K562 (cell line): ENCODE measurements around the gene ASMTL. TPM values are rescaled to one million over a fixed set of nuclear protein-coding genes. Genes with fewer than 3 reads are reported as not detected.

Experiments used
- ATF7 ChIP-seq: fragments of 450-650 bp; IDR thresholded peaks from 2 replicates; pipeline ENCODE4 v1.7.1; 2014; ENCODE audit warnings: mild to moderate bottlenecking, moderate library complexity
- CEBPB ChIP-seq: fragments of 450-650 bp; IDR thresholded peaks from 2 replicates; pipeline ENCODE4 v1.6.1; 2016; ENCODE audit warnings: missing genetic modification characterization, missing compliant biosample characterization
- DNMT1 ChIP-seq: fragments of 450-650 bp; IDR thresholded peaks from 2 replicates; pipeline ENCODE4 v1.6.1; 2016; ENCODE audit warnings: antibody characterized with exemption, mild to moderate bottlenecking
- E2F5 ChIP-seq: sonication (generic); formaldehyde crosslinking; IDR thresholded peaks from 2 replicates; pipeline ENCODE4 v1.8.0; 2022; ENCODE audit warnings: mild to moderate bottlenecking, missing genetic modification reagents
- HCFC1 ChIP-seq: IDR thresholded peaks from 2 replicates; pipeline ENCODE4 v1.6.1; 2012; ENCODE audit warnings: low read depth, low read length, improper control_type of control experiment
- POLR2B ChIP-seq: fragments of 450-650 bp; IDR thresholded peaks from 2 replicates; pipeline ENCODE4 v1.6.1; 2018; ENCODE audit warnings: low read depth; ENCODE audit not compliant: partially characterized antibody
- SAFB2 ChIP-seq: fragments of 200-400 bp; formaldehyde crosslinking; IDR thresholded peaks from 2 replicates; pipeline ENCODE4 v1.6.1; 2018; ENCODE audit warnings: borderline replicate concordance, low read length, low read depth, moderate library complexity; ENCODE audit not compliant: severe bottlenecking
- SMAD3 ChIP-seq: fragments of 450-650 bp; formaldehyde crosslinking; conservative IDR thresholded peaks from 2 replicates; pipeline ENCODE4 v1.4.0; 2020; ENCODE audit warnings: mild to moderate bottlenecking
- TEAD2 ChIP-seq: fragments of 450-650 bp; IDR thresholded peaks from 2 replicates; pipeline ENCODE4 v1.6.1; 2016; ENCODE audit warnings: missing genetic modification characterization, control low read depth, missing compliant biosample characterization
- ZBED1 ChIP-seq: IDR thresholded peaks from 2 replicates; pipeline ENCODE4 v1.6.1; 2014
- ZC3H4 ChIP-seq: sonication (generic); formaldehyde crosslinking; IDR thresholded peaks from 2 replicates; pipeline ENCODE4 v1.9.0; 2021; ENCODE audit warnings: missing genetic modification reagents, borderline replicate concordance
- ZNF165 ChIP-seq: fragments of 250-450 bp; sonication (Bioruptor Pico); IDR thresholded peaks from 2 replicates; pipeline ENCODE4 v1.4.0; 2020; ENCODE audit warnings: borderline replicate concordance
- ZNF3 ChIP-seq: fragments of 250-450 bp; sonication (Bioruptor Pico); IDR thresholded peaks from 2 replicates; pipeline ENCODE4 v1.5.0; 2021; ENCODE audit warnings: mild to moderate bottlenecking, moderate library complexity
- ZNF347 ChIP-seq: fragments of 450-650 bp; formaldehyde crosslinking; IDR thresholded peaks from 2 replicates; pipeline ENCODE4 v1.4.0; 2020; ENCODE audit warnings: low read depth, mild to moderate bottlenecking, moderate library complexity
- ZNF668 ChIP-seq: fragments of 250-450 bp; sonication (Bioruptor Pico); IDR thresholded peaks from 2 replicates; pipeline ENCODE4 v1.8.0; 2022; ENCODE audit warnings: mild to moderate bottlenecking, inconsistent platforms
- ZNF699 ChIP-seq: fragments of 250-450 bp; sonication (Bioruptor Pico); IDR thresholded peaks from 2 replicates; pipeline ENCODE4 v1.8.0; 2021; ENCODE audit warnings: mild to moderate bottlenecking, moderate library complexity; ENCODE audit not compliant: insufficient replicate concordance
- polyA plus RNA-seq, 8 experiments: library from polyadenylated mRNA; depleted of rRNA in 4 of 8; stranded (reverse) in 5 of 8; unstranded in 3 of 8; fragments of >200 nt; fragmentation: Nextera tagmentation in 2 of 8; fragmentation: Illumina TruSeq in 1 of 8; extraction: Ambion mirVana in 2 of 8; extraction: Trizol in 1 of 8; gene quantifications; 2 replicates each; pipeline versions ENCODE4 v1.2.1 to v1.2.3, GENCODE V29; 2011 to 2014; ENCODE audit warnings: inconsistent platforms in 1 of 8, missing spikeins in 1 of 8
- total RNA-seq, 7 experiments: library from RNA; depleted of rRNA in 6 of 7; stranded (reverse); fragments of >200 nt in 6 of 7; fragmentation: Illumina TruSeq in 2 of 7; extraction: Trizol in 2 of 7; gene quantifications; 2 replicates each; pipeline versions ENCODE4 v1.2.1 to v1.2.3, GENCODE V29; 2011 to 2021; ENCODE audit warnings: low replicate concordance in 1 of 7
- TF ChIP-seq, protein P1 (sequence below): fragments of 250-450 bp; sonication (Bioruptor Pico); IDR thresholded peaks from 2 replicates; pipeline ENCODE4 v1.5.0; 2022; ENCODE audit warnings: mild to moderate bottlenecking
- TF ChIP-seq, protein P2 (sequence below): fragments of 250-450 bp; sonication (Bioruptor Pico); IDR thresholded peaks from 2 replicates; pipeline ENCODE4 v1.8.0; 2022; ENCODE audit warnings: inconsistent platforms
- TF ChIP-seq, protein P3 (sequence below): sonication (generic); formaldehyde crosslinking; IDR thresholded peaks from 2 replicates; pipeline ENCODE4 v1.8.1; 2022; ENCODE audit warnings: missing genetic modification reagents

ASMTL gene
- total and polyA plus RNA-seq, 9 of the 15 experiments (the other 6 are each of a cell fraction or from before 2014, with no cell fraction given) = 0.56 to 20.6 (median 7.6) TPM

DNA sequence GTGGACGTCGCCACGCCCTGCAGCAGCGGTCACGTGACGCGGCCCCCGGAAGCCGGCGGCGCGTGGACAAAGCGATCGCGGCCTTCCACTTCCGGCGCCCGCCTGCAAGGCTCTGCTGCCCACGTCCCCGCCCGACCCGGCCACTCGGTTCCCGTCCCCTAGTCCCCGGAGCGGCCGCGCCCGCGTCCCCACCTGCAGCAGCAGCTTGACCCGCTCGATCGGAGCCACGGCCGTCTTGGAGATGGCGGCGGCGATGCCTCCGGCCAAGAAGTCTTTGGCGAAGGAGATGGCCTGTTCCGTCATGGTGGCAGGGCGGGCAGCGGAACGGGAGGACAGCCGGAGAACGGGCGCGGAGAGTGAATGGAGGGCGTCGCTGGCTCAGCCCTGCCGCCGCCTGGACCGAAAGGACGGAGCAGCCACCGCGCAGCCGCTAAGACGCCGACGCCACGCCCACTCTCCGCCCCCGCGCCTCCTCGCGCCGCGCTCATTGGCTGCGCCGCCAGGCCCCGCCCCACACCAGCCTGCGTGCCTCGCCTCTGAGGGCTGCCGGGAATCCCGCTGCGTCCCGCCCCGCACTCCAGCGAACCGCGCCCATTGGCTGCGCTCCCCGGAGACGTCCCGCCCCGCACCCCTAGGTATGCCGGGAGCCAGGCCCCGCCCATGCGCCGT, 60.9 kb downstream of the ASMTL start, which contains the start of gene SLC25A6 (continued):
- TF ChIP-seq E2F5 (no peak), CEBPB (no peak), ZNF699 (CRISPR knock-in tag) (no peak), ZNF3 (CRISPR knock-in tag) (no peak), SMAD3 (CRISPR knock-in tag) (0 out of 2 replicates have a peak, but pooled peaks have one; percentile 1), ZNF668 (no peak), ZBED1 (no peak), ATF7 (no peak), ZNF347 (CRISPR knock-in tag) (no peak), HCFC1 (peak; percentile 34; the same call in 1 of the 2 replicates), SAFB2 (no peak), ZC3H4 (CRISPR knock-in tag) (no peak), POLR2B (peak; percentile 69), TEAD2 (tag) (no peak), DNMT1 (no peak), ZNF165 (0 out of 2 replicates have a peak, but pooled peaks have one; percentile 32)
- TF ChIP-seq, protein P1, sequence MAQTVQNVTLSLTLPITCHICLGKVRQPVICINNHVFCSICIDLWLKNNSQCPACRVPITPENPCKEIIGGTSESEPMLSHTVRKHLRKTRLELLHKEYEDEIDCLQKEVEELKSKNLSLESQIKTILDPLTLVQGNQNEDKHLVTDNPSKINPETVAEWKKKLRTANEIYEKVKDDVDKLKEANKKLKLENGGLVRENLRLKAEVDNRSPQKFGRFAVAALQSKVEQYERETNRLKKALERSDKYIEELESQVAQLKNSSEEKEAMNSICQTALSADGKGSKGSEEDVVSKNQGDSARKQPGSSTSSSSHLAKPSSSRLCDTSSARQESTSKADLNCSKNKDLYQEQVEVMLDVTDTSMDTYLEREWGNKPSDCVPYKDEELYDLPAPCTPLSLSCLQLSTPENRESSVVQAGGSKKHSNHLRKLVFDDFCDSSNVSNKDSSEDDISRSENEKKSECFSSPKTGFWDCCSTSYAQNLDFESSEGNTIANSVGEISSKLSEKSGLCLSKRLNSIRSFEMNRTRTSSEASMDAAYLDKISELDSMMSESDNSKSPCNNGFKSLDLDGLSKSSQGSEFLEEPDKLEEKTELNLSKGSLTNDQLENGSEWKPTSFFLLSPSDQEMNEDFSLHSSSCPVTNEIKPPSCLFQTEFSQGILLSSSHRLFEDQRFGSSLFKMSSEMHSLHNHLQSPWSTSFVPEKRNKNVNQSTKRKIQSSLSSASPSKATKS (CRISPR knock-in tag) = no peak
- TF ChIP-seq, protein P2, sequence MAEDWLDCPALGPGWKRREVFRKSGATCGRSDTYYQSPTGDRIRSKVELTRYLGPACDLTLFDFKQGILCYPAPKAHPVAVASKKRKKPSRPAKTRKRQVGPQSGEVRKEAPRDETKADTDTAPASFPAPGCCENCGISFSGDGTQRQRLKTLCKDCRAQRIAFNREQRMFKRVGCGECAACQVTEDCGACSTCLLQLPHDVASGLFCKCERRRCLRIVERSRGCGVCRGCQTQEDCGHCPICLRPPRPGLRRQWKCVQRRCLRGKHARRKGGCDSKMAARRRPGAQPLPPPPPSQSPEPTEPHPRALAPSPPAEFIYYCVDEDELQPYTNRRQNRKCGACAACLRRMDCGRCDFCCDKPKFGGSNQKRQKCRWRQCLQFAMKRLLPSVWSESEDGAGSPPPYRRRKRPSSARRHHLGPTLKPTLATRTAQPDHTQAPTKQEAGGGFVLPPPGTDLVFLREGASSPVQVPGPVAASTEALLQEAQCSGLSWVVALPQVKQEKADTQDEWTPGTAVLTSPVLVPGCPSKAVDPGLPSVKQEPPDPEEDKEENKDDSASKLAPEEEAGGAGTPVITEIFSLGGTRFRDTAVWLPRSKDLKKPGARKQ = no peak
- TF ChIP-seq, protein P3, sequence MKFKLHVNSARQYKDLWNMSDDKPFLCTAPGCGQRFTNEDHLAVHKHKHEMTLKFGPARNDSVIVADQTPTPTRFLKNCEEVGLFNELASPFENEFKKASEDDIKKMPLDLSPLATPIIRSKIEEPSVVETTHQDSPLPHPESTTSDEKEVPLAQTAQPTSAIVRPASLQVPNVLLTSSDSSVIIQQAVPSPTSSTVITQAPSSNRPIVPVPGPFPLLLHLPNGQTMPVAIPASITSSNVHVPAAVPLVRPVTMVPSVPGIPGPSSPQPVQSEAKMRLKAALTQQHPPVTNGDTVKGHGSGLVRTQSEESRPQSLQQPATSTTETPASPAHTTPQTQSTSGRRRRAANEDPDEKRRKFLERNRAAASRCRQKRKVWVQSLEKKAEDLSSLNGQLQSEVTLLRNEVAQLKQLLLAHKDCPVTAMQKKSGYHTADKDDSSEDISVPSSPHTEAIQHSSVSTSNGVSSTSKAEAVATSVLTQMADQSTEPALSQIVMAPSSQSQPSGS (CRISPR knock-in tag) = no peak
